ENCODE results near the gene MEAK7. TPM values are rescaled to one million over a fixed set of nuclear protein-coding genes. Genes with fewer than 3 reads are reported as not detected.

The MEAK7 gene
- total RNA-seq, 4 donors from 2014 or later: 7.4 to 54.3 (median 47.0) TPM

DNA sequence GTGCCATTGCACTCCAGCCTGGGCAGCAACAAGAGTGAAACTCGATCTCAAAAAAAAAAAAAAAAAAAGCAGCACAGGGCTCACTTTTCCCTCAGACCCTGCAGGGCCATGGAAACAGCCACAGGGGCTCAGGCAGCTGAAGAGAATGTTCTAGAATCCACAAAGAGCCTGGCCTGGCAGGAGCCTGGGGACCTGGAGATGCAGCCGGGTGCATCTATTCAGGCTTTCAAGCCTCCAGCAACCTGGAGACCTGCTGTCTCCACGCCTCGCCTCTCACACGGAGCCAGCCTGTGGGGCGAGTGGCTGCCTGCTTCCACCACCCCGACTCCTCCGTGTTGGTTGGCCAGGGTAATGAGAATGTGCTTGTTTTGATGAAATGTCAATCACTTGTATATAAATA, 44.0 kb upstream of the MEAK7 start:
- no peaks in the 10 kb centered on the region for H3K27me3 ChIP-seq
- peaks cover 0 to 4% (median 0%) of the 10 kb centered on the region in 4 donors for H3K4me1 ChIP-seq
- no peak for DNase-seq
- TF ChIP-seq CTCF (IDR thresholded peaks at IDR 0.05): no peak
- H3K9me3 ChIP-seq: no peaks in the 10 kb centered on the region
- H3K36me3 ChIP-seq: no peaks in the 10 kb centered on the region
- peak overlapping the region in 3 of 4 donors; percentile 69 to 80 (median 70) for H3K27ac ChIP-seq
- H3K4me3 ChIP-seq: peak overlapping the region in 1 of 4 donors; percentile 24

DNA sequence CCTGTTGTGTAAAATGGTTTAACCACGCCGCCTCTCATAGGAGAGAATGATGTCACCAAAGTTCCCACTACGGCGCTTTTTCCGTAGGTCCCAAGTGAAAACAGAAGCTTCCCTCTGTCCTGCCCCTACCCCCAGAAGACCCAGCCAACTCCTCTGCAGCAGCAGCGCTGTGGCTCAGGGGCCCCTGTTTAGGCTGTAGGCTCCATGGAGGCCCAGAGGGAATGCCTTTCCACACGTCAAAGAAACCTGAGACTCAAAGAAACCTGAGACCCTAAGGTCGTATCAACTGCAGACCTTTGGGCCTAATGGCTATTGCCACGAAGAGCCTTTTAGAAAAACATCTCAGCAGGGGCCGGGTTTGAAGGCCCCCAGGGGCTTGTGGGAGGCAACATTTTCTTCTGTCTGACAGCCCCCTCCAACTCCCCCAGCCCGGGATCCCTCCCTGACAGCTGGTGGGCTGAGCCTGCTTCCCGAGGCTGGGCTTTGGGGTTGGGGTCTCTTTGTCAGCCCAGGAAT, 43.1 kb upstream of the MEAK7 start:
- TF ChIP-seq POLR2A (IDR thresholded peaks at IDR 0.05) (no peak), CTCF (IDR thresholded peaks at IDR 0.05) (no peak)
- Histone ChIP-seq H3K4me3 (no peak overlapping the region), H3K27me3 (no peaks in the 10 kb centered on the region), H3K27ac (no peak overlapping the region), H3K9me3 (no peaks in the 10 kb centered on the region), H3K4me1 (peaks cover 0 to 4% (median 0%) of the 10 kb centered on the region in 4 donors), H3K36me3 (no peaks in the 10 kb centered on the region)
- no peak for DNase-seq

DNA sequence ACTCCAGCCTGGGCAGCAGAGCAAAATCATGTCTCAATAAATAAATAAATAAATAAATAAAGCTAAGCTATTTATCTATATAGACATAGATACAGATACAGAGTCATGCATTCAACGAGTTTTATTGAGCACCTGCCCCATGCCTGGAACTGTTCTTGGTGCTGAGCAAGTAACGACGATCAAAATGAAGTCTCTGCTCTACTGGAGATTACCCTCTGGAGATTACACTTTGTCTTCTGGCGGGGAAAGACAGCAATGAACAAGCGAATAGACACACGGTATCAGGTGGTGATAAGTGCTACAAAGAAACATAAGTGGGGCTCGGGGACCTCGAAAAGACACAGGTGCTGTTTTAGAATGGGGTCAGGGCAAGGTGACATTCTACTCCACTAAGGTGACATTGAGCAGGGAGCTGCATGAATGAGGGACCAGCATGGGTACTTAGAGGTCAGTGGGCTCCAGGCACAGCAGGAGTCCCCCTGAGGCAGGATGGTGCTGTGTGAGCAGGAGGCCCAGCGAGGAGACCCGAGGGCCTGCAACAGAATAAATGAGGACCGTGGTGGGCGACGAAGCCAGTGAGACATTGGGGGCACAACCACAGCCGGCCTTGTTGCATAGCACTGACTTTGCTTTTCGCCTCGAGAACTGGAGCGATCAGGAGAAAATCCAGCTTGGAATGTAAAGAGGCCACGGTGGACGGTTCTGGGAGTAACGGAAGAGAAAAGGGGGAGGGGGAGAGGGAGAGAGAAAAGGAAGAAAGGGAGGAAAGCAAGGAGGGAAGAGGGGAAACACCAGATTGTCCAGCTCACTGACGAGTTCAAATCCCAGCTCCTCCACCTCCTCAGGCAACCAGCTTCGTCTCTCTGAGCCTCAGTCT, 42.4 kb upstream of the MEAK7 start:
- Histone ChIP-seq H3K27me3 (no peaks in the 10 kb centered on the region), H3K4me1 (peaks cover 0 to 4% (median 0%) of the 10 kb centered on the region in 4 donors), H3K36me3 (no peaks in the 10 kb centered on the region), H3K9me3 (no peaks in the 10 kb centered on the region), H3K4me3 (no peak overlapping the region), H3K27ac (no peak overlapping the region)
- DNase-seq: no peak
- TF ChIP-seq CTCF (IDR thresholded peaks at IDR 0.05): no peak
- TF ChIP-seq POLR2A (IDR thresholded peaks at IDR 0.05): no peak

DNA sequence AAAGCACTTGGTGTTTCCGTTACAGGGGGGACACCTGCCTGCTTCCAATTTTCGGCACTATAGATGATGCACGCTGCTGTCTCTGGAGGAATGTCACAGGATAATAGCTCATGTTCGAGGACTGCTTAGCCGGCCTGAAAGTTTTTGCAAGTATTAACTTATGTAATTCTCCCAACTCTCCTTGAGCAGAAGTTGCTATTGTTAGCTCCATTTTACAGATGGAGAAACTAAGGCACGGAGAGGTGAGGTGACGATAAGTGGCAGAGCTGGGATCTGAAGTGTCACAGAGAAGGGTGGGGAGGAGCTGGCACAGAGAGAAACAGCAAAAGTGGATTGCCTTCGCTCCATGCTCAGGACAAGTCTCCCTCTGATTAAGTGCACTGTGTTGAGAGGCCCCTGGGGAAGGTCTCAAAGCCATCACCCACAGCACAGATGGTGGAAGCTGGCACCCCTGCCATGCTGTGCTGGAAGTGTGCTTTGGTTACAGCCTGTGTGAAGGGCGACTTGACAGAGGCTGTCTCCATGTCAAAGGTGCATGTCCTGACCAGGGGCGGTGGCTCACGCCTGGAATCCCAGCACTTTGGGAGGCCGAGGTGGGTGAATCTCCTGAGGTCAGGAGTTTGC, 40.8 kb upstream of the MEAK7 start:
- Histone ChIP-seq H3K36me3 (no peaks in the 10 kb centered on the region), H3K4me1 (peaks cover 0 to 4% (median 0%) of the 10 kb centered on the region in 4 donors), H3K9me3 (no peaks in the 10 kb centered on the region), H3K27ac (no peak overlapping the region), H3K27me3 (no peaks in the 10 kb centered on the region), H3K4me3 (no peak overlapping the region)
- DNase-seq: no peak
- TF ChIP-seq CTCF (IDR thresholded peaks at IDR 0.05) (no peak), POLR2A (IDR thresholded peaks at IDR 0.05) (no peak)

- peaks cover 0 to 4% (median 0%) of the 10 kb centered on the region in 4 donors for H3K4me1 ChIP-seq
- no peaks in the 10 kb centered on the region for H3K36me3 ChIP-seq
- no peak for DNase-seq
- no peak for TF ChIP-seq POLR2A (IDR thresholded peaks at IDR 0.05)
- no peak for TF ChIP-seq CTCF (IDR thresholded peaks at IDR 0.05)
- no peak overlapping the region for H3K27ac ChIP-seq
- H3K27me3 ChIP-seq: no peaks in the 10 kb centered on the region
- no peak overlapping the region for H3K4me3 ChIP-seq
- no peaks in the 10 kb centered on the region for H3K9me3 ChIP-seq
Observed at GRCh38 chr16:84544031-84544773, 39.7 kb upstream of the MEAK7 start.

Data from Peyer's patch (tissue), 4 donors.